Measurements from ENCODE around the gene PHYH.
"Not testable (repeated sequence)": the region's sequence is repeated elsewhere in the genome, so short reads cannot be mapped to it uniquely, and the experiment has no call there.

The PHYH gene

DNA sequence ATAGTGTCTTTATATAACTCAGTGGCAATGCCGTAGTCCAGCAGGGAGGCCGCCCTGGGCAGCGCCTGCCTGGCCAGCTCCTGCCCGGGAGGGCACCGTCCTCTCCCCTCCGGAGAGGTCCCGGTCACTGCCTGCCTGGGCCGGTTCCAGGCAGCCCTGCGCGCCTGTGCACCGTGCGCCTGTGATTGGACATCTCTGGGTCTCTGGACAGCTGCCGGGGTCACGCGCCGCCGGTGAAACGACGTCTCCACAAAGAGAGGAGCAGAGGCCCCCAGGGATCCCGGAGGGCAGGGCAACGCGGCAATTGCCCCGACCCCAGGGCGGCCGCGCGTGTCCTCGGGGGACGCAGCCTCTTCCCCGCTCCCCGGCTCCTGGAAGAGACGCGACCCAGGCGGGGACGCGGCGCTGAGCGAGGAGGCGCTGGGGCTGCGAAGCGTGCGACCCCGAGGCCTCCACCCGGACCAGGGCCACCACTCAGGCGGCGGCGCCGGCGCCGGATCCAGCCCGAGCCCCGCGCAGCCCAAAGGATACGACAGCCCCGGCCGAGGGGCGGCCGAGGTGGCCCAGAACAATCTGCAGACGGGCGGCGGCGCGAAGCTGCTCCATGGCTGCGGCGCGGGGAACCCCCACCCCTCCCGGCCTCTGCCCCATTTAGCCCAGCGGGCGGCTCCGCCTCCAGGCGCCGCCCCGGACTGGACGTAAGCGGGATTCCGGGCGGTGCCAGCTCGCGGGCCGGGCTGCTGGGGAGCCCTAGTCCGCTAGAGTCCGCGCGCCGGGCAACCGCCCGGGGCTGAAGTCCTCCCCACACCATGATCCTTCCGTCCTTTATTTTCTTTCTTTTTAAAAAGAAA is at the start of gene PHYH:
Gene PHYH, minus strand, starts transcription at position 628 of the 851 bp plus-strand sequence. Its CDS starts 22 bp downstream, at position 606.
- peak; percentile 92 for DNase-seq

DNA sequence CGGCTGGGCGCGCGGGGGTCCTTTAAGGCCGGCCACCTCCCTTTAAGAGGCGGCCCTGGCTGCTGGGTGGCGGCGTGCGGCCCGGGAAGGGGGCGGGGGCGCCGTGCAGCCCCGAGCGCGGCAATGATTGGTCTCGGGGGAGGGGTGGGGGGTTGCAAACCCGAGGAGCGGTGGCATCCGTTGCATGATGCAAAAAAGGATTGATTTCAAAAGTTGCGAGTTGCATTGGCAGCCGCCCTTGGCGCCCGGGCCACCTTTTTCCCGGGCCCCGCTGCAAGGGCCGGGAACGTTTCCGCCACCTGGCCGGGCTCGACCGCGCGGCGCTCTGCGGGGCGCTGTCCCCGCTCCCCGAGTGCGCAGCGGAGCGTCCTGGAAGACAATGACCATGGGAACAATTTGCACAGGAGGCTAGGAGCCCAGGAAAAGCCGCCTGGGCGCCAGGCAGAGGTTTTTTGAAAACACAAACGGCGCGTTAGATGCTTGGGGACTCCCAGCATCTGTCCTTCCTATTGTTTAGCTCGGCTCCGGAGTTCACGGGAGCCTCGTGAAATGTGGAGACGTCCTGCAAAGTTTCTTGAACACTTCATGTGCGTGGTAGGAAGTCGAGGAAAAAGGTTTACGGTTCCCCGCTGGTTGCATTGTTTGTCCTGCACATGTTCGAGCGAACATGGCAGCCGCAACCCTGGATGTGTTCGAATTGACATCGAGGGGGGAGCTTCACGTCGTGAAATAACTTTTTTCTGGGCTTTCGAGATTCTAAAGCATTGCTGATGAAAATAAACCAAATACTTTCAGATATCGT is 48.6 kb upstream of the PHYH start, which contains the start of gene SEPHS1:
Gene SEPHS1, minus strand, starts transcription at position 78 of the 802 bp plus-strand sequence. CDS start 3,343 bp downstream, outside the sequence.
- peak; percentile 86 for DNase-seq

DNA sequence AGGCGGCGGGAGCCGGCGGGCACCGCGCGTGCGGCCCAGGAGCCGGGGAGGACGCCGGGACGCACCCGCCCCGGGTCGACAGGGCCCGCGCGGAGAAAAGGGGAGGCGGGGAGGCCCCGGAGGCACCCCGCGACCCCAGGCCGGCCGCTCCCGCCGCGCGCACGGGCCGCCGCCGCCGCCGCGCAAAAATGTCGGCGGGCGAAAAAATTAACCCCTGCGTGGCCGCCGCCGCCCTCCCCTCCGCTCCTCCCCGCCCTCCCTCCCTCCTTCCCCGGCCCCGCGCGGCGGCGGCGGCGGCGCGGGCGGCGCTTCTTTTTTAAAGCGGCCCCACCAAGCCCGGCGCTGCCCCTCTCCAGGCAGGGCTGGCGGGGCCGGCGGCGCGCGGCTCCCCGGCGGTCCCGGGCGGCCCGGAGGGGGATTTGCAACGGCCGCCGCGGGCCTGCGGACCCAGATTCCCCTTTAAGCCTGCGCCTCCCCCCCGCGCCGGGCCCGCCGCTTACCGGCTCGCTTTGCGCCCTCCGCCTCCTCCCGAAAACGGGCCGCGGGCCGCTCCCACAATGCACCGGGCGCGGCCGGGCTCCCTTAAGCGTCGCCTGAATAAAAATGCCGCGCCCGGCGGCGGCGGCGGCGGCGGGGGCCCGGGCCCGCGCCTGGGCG is 47.8 kb upstream of the PHYH start:
- DNase-seq: peak; percentile 87

DNA sequence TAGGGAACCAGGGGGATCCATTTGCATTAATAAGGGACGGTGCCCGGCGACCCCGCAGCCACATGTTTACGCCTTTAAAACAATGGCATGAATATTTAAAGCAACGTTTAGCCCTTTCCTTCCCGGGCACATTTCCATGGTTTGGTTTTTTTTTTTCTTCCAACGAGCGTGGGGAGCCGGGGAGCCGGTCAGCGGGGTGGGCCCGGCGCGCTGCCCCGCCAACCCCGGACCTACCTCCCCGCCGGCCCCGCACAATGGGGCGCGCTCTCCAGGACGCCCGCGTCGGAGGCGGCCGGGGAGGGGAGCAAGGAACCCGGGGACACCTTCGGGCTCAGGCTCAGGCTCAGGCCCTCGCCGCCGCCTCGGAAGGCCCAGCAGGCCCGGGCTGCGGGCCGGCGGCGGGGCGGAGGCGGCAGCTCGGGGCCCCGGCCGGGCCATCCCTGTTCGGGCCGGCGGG is 47.2 kb upstream of the PHYH start:
- DNase-seq: peak; percentile 49

DNA sequence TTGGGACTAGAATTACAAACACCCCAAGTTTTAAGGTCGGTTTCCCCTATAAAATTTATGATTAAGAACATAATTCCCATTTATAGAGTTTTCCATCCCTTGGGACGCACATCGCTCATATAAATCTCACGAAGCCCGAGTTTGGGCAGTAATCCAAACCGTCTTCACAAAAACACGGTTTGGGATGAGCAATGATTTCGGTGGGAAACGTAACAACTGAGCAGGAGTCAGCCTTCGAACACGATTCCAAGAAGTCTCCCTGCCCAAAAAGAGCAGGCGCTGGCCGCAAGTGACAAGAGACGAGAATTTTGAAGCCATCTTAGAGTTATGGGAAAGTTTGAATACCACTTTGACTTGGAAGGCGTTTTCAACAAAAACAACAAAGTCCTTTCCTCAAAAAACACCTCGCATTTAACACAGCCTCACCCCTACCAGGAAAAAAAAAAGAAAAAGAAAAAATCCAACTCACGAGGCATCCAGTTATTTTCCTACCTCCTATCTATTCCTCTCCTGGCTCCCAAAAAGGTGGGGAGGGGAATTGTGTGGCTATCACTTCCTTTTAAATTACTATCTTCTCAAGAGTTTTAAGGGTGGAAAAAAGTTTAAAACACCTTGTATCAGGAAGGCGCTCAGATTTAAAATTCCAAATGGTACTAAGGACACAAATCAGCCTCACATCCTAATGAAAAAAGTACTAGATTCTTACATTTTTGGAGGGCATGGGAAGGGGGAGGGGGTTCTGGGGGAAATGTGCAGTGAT is 46.6 kb upstream of the PHYH start:
- peak; percentile 68 for DNase-seq

DNA sequence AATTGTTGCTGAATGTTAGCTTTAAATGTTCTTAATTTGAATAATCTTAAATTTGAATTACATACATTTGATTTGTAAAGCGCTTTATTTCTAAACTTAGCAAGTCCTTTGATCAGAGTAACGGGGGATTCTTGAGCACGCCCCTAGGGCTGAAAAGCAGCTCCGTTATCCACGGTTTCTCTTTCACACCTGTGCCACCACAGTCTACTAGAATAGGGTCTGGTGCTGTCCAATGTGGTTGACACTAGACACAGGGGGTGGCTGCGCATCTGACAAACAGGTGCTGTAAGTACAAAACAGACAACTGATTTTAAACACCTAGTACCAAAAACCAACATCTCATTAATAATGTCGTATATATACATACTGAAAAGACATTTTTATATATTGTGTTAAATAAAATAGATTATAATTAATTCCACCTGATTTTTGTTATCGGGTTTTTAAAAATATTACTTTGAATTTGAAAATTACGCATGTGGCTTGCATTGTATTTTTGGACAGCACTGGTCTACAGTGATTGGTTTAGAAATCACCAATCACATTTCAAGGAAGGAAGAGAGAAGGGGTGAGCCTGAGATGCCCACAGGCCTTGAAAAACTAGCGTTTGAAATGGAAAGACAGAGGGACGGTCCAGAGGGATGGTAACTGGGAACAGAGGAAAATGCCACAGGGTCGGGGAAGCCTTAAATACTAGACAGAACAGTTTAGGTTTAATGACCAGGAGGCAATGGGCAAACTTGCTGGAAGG is 40.9 kb upstream of the PHYH start:
- DNase-seq: no peak

DNA sequence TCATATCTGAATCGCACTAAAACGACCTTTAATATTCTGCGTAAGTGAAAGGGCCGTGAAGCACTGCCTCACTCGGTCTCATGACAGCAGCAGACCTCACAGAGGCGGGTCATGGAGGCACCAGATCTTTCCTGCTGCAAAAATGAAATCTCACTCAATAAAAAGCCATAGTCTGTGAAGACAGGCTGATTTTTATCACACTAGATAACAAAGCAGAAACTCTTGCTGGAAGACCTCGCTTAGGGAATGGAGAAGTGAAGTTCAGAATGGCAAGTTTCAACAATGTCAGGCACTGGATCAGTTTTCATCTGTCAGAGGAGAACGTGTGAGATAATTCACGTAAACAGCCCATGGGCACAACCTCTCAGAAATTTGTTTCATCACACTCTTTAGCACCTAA is 40.2 kb upstream of the PHYH start:
- no peak for DNase-seq

DNA sequence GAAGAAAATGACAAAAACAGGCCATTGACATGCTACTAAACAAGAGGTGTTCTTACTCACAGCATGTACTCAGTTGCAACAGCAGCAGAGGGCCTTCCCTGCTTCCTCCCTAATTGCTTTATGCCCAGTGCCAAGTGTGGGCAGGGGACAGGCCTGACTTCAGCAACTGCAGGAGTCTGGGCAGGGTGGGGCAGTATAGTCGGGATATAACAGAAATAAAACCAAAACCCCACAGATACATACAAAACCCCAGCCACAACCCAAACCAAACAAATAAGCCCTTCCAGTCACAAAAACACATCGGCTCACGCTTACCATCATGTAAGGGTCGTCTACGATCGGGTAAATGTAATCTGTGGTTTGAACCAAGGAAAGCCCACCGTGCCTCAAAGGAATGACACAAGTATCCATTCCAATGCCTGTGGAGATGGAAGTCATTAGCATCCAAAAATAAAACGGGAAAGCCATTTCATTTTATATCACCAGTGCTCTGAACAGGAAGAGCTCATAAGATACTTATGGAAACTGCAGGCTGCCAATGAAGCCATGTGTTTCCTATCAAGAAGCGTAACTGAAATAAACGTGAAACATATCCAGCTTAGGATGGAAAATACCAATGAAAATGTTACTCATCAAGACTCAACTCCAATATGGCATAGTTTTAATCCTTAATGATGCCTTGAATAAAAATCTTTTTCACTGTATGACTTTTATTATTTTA is 38.7 kb upstream of the PHYH start:
- peak; percentile 69 for DNase-seq

DNA sequence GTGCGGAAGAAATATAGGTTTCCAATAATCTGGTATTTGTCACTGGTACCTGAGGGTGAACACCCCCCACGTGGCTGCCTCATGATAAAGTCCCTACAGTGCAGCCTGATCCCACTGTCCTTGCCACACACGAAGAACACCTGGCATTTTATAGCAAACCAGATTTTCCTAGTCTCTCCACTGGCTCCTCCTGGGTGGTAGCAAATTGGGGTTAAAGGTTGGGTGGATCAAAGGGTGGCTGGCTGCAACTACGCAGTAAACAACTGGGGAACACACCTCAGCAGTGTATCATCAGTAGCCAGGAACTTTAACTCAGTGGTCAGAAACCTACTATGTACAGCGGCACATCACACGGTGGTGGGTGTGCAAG is 37.9 kb upstream of the PHYH start:
- no peak for DNase-seq

DNA sequence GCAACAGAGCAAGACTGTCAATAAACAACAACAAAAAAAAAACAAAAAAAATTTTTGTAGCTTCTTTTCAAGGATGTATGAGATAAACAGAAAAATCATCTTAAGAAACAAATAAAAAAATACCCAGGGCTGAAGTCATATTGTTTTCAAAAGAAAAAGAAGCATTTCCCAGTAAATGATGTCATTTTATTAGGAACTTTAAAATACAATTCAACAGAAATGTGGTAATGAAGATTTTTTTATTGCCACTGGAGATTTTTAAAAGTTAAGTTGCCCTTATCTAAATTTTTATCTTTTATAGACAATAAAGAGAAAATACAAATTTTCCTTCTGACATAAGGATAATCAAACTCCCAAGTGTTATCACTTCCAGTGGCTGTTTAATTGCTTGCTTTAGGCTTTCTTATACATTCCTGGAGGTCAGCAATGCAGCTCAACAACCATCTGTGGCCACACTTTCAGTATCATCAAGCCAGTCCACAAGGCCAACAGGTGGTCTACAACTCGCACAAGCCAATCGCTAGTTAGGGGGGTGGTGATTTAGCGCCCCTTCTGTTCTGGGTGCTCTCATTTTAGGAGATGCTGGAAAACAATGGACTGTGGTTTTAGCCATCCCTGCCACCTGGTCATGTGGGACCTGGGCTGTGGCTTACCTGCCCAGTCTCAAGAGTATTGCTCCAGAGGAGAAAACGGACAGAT is 37.4 kb upstream of the PHYH start:
- DNase-seq: no peak

DNA sequence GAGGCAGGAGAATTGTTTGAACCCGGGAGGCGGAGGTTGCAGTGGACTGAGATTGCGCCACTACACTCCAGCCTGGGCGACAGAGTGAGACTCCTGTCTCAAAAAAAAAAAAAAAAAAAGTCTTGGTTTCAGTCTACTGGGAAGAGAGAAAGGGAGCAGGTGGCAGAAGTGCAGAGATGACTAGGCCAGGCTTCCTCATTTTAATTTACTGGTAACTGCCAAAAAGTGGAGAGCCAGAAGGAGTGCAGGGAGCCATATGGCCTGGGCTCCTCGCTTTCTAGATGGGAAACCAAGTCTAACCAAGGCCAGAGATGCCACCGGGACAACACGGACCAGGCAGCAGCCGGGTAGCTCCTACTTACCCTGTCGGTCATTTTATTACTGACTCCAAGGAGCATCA is 36.0 kb upstream of the PHYH start:
- DNase-seq: no peak

DNA sequence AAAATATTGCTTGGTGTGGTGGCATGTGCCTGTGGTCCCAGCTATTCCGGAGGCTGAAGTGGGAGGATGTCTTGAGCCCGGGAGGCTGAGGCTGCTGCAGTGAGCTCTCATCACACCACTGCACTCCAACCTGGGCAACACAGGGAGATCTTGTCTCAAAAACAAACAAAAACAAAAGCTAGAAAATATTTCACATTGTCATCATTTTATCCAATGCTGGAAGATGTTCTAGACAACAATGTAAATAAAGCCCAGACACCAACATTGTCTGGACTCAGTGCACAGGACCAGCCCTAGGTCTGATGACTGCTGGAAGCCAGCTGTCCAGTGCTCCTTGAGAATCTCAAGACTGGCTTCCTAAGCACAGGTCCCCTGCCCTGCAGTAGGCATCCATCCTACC is 34.7 kb upstream of the PHYH start:
- no peak for DNase-seq

DNA sequence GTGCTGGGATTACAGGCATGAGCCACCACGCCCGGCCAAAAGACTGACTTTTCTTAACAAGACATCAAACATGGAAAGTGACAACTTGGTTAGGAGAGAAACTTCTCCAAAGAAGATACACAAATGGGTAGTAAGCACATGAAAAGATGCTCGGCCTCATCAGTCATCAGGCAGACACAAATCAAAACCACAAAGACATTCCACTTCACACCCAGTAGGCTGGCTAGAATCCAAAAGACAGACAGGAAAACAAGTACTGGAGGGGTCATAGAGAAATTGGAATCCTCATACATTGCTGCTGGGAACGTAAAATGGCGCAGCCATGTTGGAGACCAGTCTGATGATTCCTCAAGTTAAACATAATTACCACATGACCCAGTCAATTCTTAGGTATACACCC is 31.8 kb upstream of the PHYH start:
- no peak for DNase-seq

DNA sequence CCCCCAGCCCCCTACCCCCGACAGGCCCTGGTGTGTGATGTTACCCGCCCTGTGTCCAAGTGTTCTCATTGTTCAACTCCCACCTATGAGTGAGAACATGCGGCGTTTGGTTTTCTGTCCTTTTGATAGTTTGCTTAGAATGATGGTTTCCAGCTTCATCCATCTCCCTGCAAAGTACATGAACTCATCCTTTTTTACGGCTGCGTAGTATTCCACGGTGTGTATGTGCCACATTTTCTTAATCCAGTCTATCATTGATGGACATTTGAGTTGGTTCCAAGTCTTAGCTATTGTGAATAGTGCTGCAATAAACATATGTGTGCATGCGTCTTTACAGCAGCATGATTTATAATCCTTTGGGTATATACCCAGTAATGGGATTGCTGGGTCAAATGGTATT is 31.1 kb upstream of the PHYH start:
- DNase-seq: not testable (repeated sequence)

DNA sequence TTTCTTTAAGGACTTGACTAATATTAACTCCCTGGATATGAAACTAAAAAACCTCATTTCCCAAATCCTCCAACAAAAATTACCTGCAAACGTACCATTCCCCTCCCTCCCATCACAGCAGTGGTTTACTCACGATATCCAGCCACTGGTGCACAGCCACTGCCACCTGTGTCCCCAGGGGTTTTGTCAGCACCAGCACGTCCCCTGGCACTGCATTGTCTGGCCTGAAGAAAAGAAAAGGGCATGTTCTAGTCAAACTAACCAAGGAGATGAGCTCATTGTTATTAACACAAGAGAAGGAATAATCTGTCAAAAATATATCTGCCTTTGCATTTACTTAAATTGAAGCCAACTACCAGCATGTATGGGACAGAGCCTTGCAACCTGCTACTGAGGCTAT is 29.7 kb upstream of the PHYH start:
- DNase-seq: no peak

DNA sequence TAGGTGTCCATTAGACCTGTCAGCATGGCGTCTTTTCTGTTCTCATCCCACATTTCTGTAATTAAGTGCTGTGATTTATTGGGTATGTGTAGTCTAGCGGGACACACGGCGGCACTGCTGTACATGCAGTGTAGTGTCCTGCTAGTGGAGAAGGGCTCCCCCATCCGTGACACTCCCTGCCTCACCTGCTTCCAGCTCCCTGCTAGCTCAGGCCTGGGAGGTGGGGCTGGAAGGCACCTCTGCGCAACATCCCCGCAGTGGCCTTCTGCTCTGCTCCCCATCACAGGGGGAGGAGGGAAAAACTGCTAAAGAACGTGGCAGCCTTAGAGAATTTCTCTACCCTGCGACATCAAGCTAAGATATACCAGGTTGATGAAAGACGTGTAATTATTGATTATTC is 28.7 kb upstream of the PHYH start:
- DNase-seq: no peak

DNA sequence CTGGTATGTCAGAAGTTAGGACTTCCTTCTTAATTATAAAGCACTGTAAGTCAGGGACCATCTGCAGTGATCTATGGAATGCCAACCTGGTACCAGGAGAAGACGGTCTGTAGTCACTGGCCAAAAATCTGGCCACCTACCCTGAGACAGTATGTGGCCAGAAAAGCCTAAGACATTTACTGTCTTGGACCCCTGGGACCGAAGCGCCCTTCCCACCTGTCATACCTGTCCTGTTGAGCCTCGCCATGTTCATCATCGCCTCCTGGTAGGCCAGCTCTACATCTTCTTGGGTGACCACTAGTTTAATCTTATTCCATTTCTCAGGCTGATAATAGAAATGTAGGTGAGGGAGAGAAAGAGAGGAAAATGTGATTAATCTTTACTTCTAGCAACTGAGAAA is 28.3 kb upstream of the PHYH start:
- DNase-seq: no peak

DNA sequence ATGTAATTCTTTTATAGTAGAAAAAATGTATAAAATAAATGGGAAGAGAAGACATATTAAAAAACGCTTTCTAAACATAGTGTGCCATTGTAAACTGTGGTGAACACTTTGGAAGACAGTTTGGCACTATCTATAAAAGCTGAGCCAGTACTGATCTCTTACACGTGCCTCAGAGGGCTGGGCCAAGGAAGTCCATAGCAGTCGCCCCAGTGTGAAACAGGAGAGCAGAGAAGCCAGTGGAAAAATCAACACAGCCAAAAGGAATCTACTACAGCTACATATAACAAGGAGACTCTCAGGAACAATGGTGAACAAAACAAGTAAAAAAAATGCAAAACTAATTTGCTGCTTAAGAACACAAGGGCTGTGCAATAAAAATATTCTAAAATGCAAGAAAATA is 27.7 kb upstream of the PHYH start:
- DNase-seq: peak; percentile 54

DNA sequence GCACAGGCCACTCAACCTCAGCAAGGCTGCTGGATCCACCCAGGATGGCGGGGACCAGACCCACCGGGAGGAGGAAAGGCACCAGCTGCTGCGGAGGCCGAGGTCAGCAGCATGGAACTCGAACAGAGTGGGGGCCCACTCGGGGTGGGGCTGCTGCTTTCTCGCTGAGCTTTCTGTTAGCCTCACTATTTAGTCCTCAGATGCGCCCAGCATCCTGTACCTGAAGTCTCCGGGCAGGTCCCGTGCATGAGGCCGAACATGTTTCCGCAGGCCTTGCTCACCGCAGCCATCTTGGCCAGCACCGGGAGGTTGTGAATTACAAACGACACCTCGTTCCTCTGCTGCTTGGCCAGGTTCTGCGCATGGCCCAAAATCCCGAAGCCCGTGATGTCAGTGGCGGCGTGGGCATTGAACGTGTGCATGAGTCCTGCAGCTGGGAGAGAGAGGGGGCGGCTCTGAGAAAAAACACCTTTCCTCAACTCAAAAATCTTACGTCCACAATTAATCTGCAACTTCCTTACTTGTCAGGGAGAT is 22.8 kb upstream of the PHYH start:
- DNase-seq: no peak

DNA sequence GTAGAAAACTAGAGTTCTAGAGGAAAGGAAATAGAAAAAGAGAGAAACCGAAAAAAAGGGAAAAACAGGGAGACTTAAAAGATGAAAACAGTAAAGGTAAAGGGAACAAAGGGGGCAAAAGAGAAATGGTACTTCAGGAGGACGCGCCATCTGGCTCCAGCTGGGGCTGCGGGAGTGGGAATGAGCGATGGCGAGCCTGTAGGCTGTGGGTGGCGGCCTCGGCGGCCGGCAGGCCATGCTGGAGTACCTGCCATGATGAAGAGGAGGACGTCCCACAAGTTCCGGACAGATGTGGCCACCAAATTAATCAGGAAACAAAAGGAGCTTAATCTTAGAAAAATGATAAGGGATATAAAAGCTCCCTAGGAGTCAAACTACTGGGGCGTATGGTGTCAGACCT is 21.7 kb upstream of the PHYH start:
- DNase-seq: no peak
